H9 (cell line): ENCODE results near the gene SPDEF. TPM values are rescaled to one million over a fixed set of nuclear protein-coding genes. Genes with fewer than 3 reads are reported as not detected.

ENCODE experiments used
- DNase-seq: peaks from one replicate; pipeline ENCODE4 v3.0.0-alpha.2; 2017
- H2AFZ ChIP-seq: one replicate; pipeline ENCODE4 v1.6.1; 2013; ENCODE audit warnings: mild to moderate bottlenecking, low read length, control low read depth, moderate library complexity
- H2AK5ac ChIP-seq: 2 replicates; pipeline ENCODE4 v1.6.1; 2013; ENCODE audit warnings: low read length, control low read depth, mixed read lengths; ENCODE audit not compliant: insufficient read length
- H2BK120ac ChIP-seq: one replicate; pipeline ENCODE4 v1.6.1; 2013; ENCODE audit warnings: low read depth, mild to moderate bottlenecking, low read length, control low read depth, inconsistent platforms; ENCODE audit not compliant: poor library complexity, severe bottlenecking
- H2BK12ac ChIP-seq: 2 replicates; pipeline ENCODE4 v1.6.1; 2013; ENCODE audit warnings: low read length, control low read depth, mixed read lengths, low read depth; ENCODE audit not compliant: insufficient read length
- H2BK15ac ChIP-seq: 2 replicates; pipeline ENCODE4 v1.6.1; 2013; ENCODE audit warnings: low read depth, low read length, control low read depth
- H2BK20ac ChIP-seq: one replicate; pipeline ENCODE4 v1.6.1; 2013; ENCODE audit warnings: low read depth, mild to moderate bottlenecking, low read length, control low read depth, inconsistent platforms; ENCODE audit not compliant: poor library complexity, severe bottlenecking
- H2BK5ac ChIP-seq: 2 replicates; pipeline ENCODE4 v1.6.1; 2013; ENCODE audit warnings: low read length, control low read depth, mixed read lengths; ENCODE audit not compliant: insufficient read length
- H3K14ac ChIP-seq: 2 replicates; pipeline ENCODE4 v1.6.1; 2013; ENCODE audit warnings: low read length, control low read depth; ENCODE audit not compliant: insufficient read depth
- H3K18ac ChIP-seq: 2 replicates; pipeline ENCODE4 v1.6.1; 2013; ENCODE audit warnings: low read depth, mild to moderate bottlenecking, mixed read lengths, low read length, control low read depth; ENCODE audit not compliant: insufficient read length
- H3K23ac ChIP-seq: 2 replicates; pipeline ENCODE4 v1.6.1; 2013; ENCODE audit warnings: low read length, control low read depth, mixed read lengths, low read depth; ENCODE audit not compliant: insufficient read length
- H3K23me2 ChIP-seq: 2 replicates; pipeline ENCODE4 v1.6.1; 2013; ENCODE audit warnings: low read depth, mild to moderate bottlenecking, mixed read lengths, low read length, control low read depth; ENCODE audit not compliant: insufficient read length, poor library complexity, severe bottlenecking
- H3K27ac ChIP-seq: 2 replicates; pipeline ENCODE4 v1.5.1; 2013; ENCODE audit warnings: low read length, control low read depth, mixed read lengths, low read depth; ENCODE audit not compliant: insufficient read length
- H3K27me3 ChIP-seq: 2 replicates; pipeline ENCODE4 v1.6.1; 2013; ENCODE audit warnings: low read length, control low read depth, inconsistent platforms; ENCODE audit not compliant: insufficient read depth
- H3K4ac ChIP-seq: 2 replicates; pipeline ENCODE4 v1.6.1; 2013; ENCODE audit warnings: low read depth, mild to moderate bottlenecking, control low read depth, inconsistent platforms, low read length, moderate library complexity
- H3K4me1 ChIP-seq: 2 replicates; pipeline ENCODE4 v1.6.1; 2013; ENCODE audit warnings: low read length, control low read depth, inconsistent platforms; ENCODE audit not compliant: insufficient read depth
- H3K4me2 ChIP-seq: 2 replicates; pipeline ENCODE4 v1.6.1; 2013; ENCODE audit warnings: low read length, control low read depth, mixed read lengths; ENCODE audit not compliant: insufficient read length, insufficient read depth
- H3K56ac ChIP-seq: 2 replicates; pipeline ENCODE4 v1.6.1; 2013; ENCODE audit warnings: low read depth, mild to moderate bottlenecking, mixed read lengths, low read length, control low read depth; ENCODE audit not compliant: insufficient read length
- H3K79me1 ChIP-seq: 2 replicates; pipeline ENCODE4 v1.6.1; 2013; ENCODE audit warnings: low read depth, mild to moderate bottlenecking, moderate library complexity, low read length, control low read depth, inconsistent platforms; ENCODE audit not compliant: insufficient read depth, poor library complexity, severe bottlenecking
- H3K79me2 ChIP-seq: 2 replicates; pipeline ENCODE4 v1.6.1; 2013; ENCODE audit warnings: low read length, control low read depth, inconsistent platforms; ENCODE audit not compliant: insufficient read depth
- H3K9ac ChIP-seq: 2 replicates; pipeline ENCODE4 v1.6.1; 2013; ENCODE audit warnings: low read length, control low read depth, mixed read lengths; ENCODE audit not compliant: insufficient read length; ENCODE audit errors: extremely low read depth
- H3K9me3 ChIP-seq: one replicate; pipeline ENCODE4 v1.6.1; 2013; ENCODE audit warnings: low read depth, low read length, inconsistent platforms; ENCODE audit not compliant: control insufficient read depth
- H3T11ph ChIP-seq: one replicate; pipeline ENCODE4 v1.6.1; 2013; ENCODE audit warnings: mild to moderate bottlenecking, low read length, control low read depth, inconsistent platforms
- H4K20me1 ChIP-seq: one replicate; pipeline ENCODE4 v1.6.1; 2013; ENCODE audit not compliant: control insufficient read depth, insufficient read length, insufficient read depth
- H4K5ac ChIP-seq: 2 replicates; pipeline ENCODE4 v1.6.1; 2013; ENCODE audit warnings: low read depth, mild to moderate bottlenecking, mixed read lengths, low read length, control low read depth; ENCODE audit not compliant: insufficient read length
- H4K8ac ChIP-seq: replicated peaks from 2 replicates; pipeline ENCODE4 v1.6.1; 2013; ENCODE audit warnings: low read length, control low read depth, mixed read lengths, low read depth; ENCODE audit not compliant: insufficient read length
- H4K91ac ChIP-seq: 2 replicates; pipeline ENCODE4 v1.6.1; 2013; ENCODE audit warnings: low read depth, mild to moderate bottlenecking, moderate library complexity, mixed read lengths, low read length, control low read depth; ENCODE audit not compliant: insufficient read length
- H3K27ac Mint-ChIP-seq, 3 experiments: 2 replicates in 2 of 3; 3 replicates in 1 of 3; pipeline ENCODE4 v1.8.0; 2020 to 2021; ENCODE audit warnings: mixed read lengths in 3 of 3, mild to moderate bottlenecking in 1 of 3, moderate library complexity in 1 of 3
- H3K27me3 Mint-ChIP-seq: 2 replicates; pipeline ENCODE4 v1.8.0; 2021; ENCODE audit warnings: low read depth, mild to moderate bottlenecking, moderate library complexity, mixed read lengths
- H3K36me3 Mint-ChIP-seq, 3 experiments: 2 replicates in 2 of 3; 3 replicates in 1 of 3; pipeline ENCODE4 v1.8.0; 2020 to 2021; ENCODE audit warnings: low read depth in 3 of 3, mixed read lengths in 3 of 3; ENCODE audit not compliant: insufficient read depth in 1 of 3
- H3K4me1 Mint-ChIP-seq, 2 experiments: 2 replicates each; pipeline ENCODE4 v1.8.0; 2020; ENCODE audit warnings: mixed read lengths in 2 of 2
- H3K4me3 Mint-ChIP-seq, 2 experiments: 2 replicates in 1 of 2; 3 replicates in 1 of 2; pipeline ENCODE4 v1.8.0; 2020 to 2021; ENCODE audit warnings: mild to moderate bottlenecking in 2 of 2, mixed read lengths in 2 of 2, moderate library complexity in 1 of 2
- H3K9me3 Mint-ChIP-seq, 2 experiments: 2 replicates in 1 of 2; 3 replicates in 1 of 2; pipeline ENCODE4 v1.8.0; 2020; ENCODE audit warnings: mild to moderate bottlenecking in 2 of 2, mixed read lengths in 2 of 2, moderate library complexity in 1 of 2
- WGBS: extraction: QIAGEN DNeasy Blood & Tissue Kit; methylation state at CpG from one replicate; pipeline ENCODE4 v1.1.7; 2013; ENCODE audit warnings: missing lambda C conversion rate, low lambda C conversion rate, mixed read lengths; ENCODE audit not compliant: insufficient read length; ENCODE audit errors: extremely low coverage; 5-methylcytosine and 5-hydroxymethylcytosine counted together
- total RNA-seq: library from RNA; stranded (reverse); gene quantifications from 2 replicates; pipeline ENCODE4 v1.2.1, GENCODE V29; 2021
- TF ChIP-seq, protein P1 (sequence below): fragments of 200-600 bp; sonication (generic); conservative IDR thresholded peaks from 3 replicates; pipeline ENCODE4 v1.8.0; 2021; ENCODE audit warnings: antibody characterized with exemption, mild to moderate bottlenecking

Gene SPDEF
- total RNA-seq, 1 experiment from 2014 or later: 0.15 TPM

DNA sequence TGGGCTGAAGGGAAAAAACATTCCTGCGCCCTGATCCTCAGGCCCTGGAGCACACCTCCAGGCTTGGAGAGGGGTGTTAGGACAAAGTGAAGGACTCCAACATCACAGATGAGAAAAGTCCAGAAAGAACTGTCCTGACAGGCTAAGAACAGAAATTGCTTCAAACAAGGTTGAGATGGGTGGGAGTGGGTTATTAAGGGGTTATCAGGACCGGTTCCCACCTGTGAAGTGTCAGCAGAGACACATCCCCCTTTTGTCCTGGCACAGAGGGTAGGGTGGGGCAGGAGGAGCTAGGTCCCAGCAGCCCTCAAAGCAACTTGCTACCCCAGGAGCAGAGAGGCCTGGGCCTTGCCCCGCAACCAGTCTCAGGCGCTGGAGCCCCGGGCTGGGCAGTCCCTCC is 3.5 kb downstream of the SPDEF start:
- Histone ChIP-seq H3K9ac (no peak overlapping the region), H3K9me3 (no peaks in the 10 kb centered on the region), H3T11ph (no peak overlapping the region), H4K20me1 (no peaks in the 10 kb centered on the region), H2BK120ac (no peak overlapping the region), H2BK20ac (no peak overlapping the region), H3K27me3 (no peaks in the 10 kb centered on the region), H4K5ac (no peak overlapping the region), H3K4ac (no peak overlapping the region), H3K4me2 (no peak overlapping the region), H3K27ac (no peak overlapping the region), H2AK5ac (no peak overlapping the region), H4K8ac (no peak overlapping the region), H3K23ac (no peak overlapping the region), H2BK12ac (no peak overlapping the region), H3K14ac (no peak overlapping the region), H3K79me1 (no peaks in the 10 kb centered on the region), H3K4me1 (no peaks in the 10 kb centered on the region), H2BK15ac (no peak overlapping the region), H3K56ac (no peak overlapping the region), H3K23me2 (no peaks in the 10 kb centered on the region), H2AFZ (no peak overlapping the region), H4K91ac (no peak overlapping the region), H3K18ac (no peak overlapping the region), H2BK5ac (no peak overlapping the region), H3K79me2 (no peaks in the 10 kb centered on the region)
- H3K4me1 Mint-ChIP-seq: peaks cover 10 to 26% of the 10 kb centered on the region in 2 experiments
- WGBS: no CpG with 5 or more reads among the region's 5 CpGs
- DNase-seq: no peak
- no peaks in the 10 kb centered on the region for H3K36me3 Mint-ChIP-seq
- H3K4me3 Mint-ChIP-seq: no peak overlapping the region
- H3K27ac Mint-ChIP-seq: no peak overlapping the region; a peak in 1 of 7 replicates
- peaks cover 1% of the 10 kb centered on the region for H3K27me3 Mint-ChIP-seq
- TF ChIP-seq, protein P1, sequence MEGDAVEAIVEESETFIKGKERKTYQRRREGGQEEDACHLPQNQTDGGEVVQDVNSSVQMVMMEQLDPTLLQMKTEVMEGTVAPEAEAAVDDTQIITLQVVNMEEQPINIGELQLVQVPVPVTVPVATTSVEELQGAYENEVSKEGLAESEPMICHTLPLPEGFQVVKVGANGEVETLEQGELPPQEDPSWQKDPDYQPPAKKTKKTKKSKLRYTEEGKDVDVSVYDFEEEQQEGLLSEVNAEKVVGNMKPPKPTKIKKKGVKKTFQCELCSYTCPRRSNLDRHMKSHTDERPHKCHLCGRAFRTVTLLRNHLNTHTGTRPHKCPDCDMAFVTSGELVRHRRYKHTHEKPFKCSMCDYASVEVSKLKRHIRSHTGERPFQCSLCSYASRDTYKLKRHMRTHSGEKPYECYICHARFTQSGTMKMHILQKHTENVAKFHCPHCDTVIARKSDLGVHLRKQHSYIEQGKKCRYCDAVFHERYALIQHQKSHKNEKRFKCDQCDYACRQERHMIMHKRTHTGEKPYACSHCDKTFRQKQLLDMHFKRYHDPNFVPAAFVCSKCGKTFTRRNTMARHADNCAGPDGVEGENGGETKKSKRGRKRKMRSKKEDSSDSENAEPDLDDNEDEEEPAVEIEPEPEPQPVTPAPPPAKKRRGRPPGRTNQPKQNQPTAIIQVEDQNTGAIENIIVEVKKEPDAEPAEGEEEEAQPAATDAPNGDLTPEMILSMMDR: no peak
- H3K9me3 Mint-ChIP-seq: no peaks in the 10 kb centered on the region; a peak in 1 of 5 replicates
